ENCODE data around the gene KNSTRN. TPM values are rescaled to one million over a fixed set of nuclear protein-coding genes. Genes with fewer than 3 reads are reported as not detected.

Gene KNSTRN
- total and polyA plus RNA-seq, 2 of the 13 experiments (the other 11 are each of a cell fraction or from before 2014, with no cell fraction given) = 20.3 to 62.3 TPM

GRCh38 chr15:40340038-40340739 is 42.3 kb upstream of the KNSTRN start (continued):
- no peak for TF ChIP-seq ZHX1 (CRISPR knock-in tag; IDR thresholded peaks at IDR 0.05; ENCODE audit: low read depth)
- no peak for TF ChIP-seq ZKSCAN5 (CRISPR knock-in tag; IDR thresholded peaks at IDR 0.05)
- no peak for TF ChIP-seq GMEB1 (CRISPR knock-in tag; IDR thresholded peaks at IDR 0.05; ENCODE audit: borderline replicate concordance)
- TF ChIP-seq, protein P1, sequence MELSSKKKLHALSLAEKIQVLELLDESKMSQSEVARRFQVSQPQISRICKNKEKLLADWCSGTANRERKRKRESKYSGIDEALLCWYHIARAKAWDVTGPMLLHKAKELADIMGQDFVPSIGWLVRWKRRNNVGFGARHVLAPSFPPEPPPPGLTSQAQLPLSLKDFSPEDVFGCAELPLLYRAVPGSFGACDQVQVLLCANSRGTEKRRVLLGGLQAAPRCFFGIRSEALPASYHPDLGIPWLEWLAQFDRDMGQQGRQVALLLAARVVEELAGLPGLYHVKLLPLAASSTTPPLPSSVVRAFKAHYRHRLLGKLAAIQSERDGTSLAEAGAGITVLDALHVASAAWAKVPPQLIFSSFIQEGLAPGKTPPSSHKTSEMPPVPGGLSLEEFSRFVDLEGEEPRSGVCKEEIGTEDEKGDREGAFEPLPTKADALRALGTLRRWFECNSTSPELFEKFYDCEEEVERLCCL (CRISPR knock-in tag; IDR thresholded peaks at IDR 0.05; ENCODE audit: borderline replicate concordance) = no peak
- TF ChIP-seq SOX13 (IDR thresholded peaks at IDR 0.05) = no peak
- TF ChIP-seq SOX13 (CRISPR knock-in tag; conservative IDR thresholded peaks at IDR 0.05 in 1 of 2, IDR thresholded peaks at IDR 0.05 in 1 of 2) = no peak
